ENCODE results near the gene KCNC1. TPM values are rescaled to one million over a fixed set of nuclear protein-coding genes. Genes with fewer than 3 reads are reported as not detected.

The KCNC1 gene
- total RNA-seq, 2 donors from 2014 or later: not detected

DNA sequence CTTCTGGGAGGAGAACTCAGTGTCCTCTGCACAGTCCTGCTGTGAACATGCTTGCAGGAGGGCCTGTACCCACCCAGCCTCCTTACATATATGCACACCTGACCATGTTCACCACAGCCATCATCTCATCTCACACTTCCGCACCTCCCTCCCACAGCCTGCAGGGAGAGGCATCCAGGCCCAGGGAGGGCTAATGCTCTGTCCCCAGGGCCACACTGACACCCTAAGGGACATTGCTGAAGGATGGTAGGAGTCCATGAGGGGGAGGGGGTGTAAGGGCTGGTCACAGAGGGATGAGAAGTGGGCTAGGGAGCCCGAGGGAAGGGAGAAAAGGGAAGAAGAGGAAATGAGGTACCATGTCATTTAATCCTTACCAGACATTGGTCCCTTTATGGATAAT lies 4.4 kb upstream of the KCNC1 start:
- Histone ChIP-seq H3K27me3 (replicated peaks; ENCODE audit: insufficient read depth) (no peaks in the 10 kb centered on the region), H3K4me3 (no peak overlapping the region), H3K4me1 (ENCODE audit: control insufficient read depth in 1 of 2, low read depth in 2 of 2) (peaks cover 4 to 10% of the 10 kb centered on the region in 2 donors), H3K9me3 (no peaks in the 10 kb centered on the region), H3K27ac (no peak overlapping the region), H3K36me3 (no peaks in the 10 kb centered on the region)
- DNase-seq (ENCODE audit: low spot score): no peak
- TF ChIP-seq, protein P1, sequence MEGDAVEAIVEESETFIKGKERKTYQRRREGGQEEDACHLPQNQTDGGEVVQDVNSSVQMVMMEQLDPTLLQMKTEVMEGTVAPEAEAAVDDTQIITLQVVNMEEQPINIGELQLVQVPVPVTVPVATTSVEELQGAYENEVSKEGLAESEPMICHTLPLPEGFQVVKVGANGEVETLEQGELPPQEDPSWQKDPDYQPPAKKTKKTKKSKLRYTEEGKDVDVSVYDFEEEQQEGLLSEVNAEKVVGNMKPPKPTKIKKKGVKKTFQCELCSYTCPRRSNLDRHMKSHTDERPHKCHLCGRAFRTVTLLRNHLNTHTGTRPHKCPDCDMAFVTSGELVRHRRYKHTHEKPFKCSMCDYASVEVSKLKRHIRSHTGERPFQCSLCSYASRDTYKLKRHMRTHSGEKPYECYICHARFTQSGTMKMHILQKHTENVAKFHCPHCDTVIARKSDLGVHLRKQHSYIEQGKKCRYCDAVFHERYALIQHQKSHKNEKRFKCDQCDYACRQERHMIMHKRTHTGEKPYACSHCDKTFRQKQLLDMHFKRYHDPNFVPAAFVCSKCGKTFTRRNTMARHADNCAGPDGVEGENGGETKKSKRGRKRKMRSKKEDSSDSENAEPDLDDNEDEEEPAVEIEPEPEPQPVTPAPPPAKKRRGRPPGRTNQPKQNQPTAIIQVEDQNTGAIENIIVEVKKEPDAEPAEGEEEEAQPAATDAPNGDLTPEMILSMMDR (IDR thresholded peaks at IDR 0.05): no peak
- no peak for ATAC-seq (ENCODE audit: insufficient number of reproducible peaks, low FRiP score, low read depth)

DNA sequence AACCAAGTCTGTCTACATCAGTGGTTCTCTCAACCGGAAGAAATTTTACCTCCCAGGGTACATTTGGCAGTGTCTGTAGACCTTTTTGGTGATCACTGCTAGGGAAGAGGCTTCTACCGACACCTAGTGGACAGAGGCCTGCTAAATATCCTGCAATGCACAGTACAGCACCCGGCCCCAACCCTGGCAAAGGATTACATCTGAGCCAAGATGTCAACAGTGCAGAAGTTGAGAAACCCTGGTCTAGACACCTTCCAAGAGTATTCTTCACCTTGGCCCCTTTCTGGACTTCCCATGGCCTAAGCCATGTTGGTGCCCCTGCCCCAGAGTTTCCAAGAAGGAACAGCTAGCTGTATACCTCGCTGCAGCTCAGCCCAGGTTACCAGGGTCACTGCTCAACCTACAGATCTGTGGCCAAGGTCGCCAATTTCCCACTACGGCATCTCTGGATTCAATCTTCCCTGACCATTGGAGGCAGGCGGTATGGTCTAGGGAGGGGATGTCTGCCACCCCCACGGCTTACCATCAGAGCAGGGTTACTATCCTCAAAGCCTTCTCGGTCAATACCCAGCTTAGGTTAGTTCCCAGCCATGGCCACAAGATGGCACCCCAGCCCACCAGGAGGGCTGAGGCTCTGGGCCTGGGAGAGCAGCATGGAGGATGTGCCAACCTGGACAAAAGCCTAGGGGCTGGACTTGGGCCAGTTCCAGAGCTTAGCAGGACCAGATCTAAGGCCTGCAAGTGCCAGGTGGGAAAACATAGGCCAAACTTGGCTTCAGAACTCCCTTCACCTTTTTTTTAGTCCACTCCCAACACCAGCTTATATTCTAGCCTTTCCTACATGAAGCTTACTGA lies 3.7 kb upstream of the KCNC1 start:
- no peaks in the 10 kb centered on the region for H3K9me3 ChIP-seq
- no peak overlapping the region for H3K4me3 ChIP-seq
- H3K4me1 ChIP-seq (ENCODE audit: control insufficient read depth in 1 of 2, low read depth in 2 of 2): peaks cover 11 to 17% of the 10 kb centered on the region in 2 donors
- no peak overlapping the region for H3K27ac ChIP-seq
- DNase-seq (ENCODE audit: low spot score) (peak; percentile 31), ATAC-seq (ENCODE audit: insufficient number of reproducible peaks, low FRiP score, low read depth) (no peak)
- no peaks in the 10 kb centered on the region for H3K36me3 ChIP-seq
- H3K27me3 ChIP-seq (replicated peaks; ENCODE audit: insufficient read depth): no peaks in the 10 kb centered on the region
- TF ChIP-seq, protein P1 (IDR thresholded peaks at IDR 0.05): peak; percentile 83

DNA sequence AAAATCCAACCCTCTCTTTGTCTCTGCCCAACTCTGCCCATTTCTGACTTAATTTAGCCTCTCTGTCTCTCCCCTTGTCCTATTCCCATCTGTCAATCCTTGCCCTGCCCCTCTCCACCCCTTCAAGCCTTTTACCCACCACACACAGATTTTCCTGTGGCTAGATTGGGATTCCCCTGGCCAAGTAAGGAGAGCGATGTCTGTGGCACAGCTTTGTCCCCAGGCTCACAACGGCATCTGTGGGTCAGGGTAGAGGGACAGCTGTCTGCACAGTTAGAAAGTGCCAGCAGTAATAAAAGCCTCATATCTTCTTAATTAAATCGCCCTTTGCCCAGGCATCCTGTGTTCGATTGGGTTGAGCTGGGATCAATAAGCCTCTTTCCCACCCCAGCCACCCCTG lies 1.3 kb upstream of the KCNC1 start:
- Histone ChIP-seq H3K9me3 (no peaks in the 10 kb centered on the region), H3K4me1 (ENCODE audit: control insufficient read depth in 1 of 2, low read depth in 2 of 2) (peaks cover 11 to 18% of the 10 kb centered on the region in 2 donors), H3K27me3 (replicated peaks; ENCODE audit: insufficient read depth) (peaks cover 14% of the 10 kb centered on the region), H3K4me3 (no peak overlapping the region), H3K36me3 (no peaks in the 10 kb centered on the region), H3K27ac (no peak overlapping the region)
- no peak for DNase-seq (ENCODE audit: low spot score)
- TF ChIP-seq, protein P1 (IDR thresholded peaks at IDR 0.05): no peak
- no peak for ATAC-seq (ENCODE audit: insufficient number of reproducible peaks, low FRiP score, low read depth)

DNA sequence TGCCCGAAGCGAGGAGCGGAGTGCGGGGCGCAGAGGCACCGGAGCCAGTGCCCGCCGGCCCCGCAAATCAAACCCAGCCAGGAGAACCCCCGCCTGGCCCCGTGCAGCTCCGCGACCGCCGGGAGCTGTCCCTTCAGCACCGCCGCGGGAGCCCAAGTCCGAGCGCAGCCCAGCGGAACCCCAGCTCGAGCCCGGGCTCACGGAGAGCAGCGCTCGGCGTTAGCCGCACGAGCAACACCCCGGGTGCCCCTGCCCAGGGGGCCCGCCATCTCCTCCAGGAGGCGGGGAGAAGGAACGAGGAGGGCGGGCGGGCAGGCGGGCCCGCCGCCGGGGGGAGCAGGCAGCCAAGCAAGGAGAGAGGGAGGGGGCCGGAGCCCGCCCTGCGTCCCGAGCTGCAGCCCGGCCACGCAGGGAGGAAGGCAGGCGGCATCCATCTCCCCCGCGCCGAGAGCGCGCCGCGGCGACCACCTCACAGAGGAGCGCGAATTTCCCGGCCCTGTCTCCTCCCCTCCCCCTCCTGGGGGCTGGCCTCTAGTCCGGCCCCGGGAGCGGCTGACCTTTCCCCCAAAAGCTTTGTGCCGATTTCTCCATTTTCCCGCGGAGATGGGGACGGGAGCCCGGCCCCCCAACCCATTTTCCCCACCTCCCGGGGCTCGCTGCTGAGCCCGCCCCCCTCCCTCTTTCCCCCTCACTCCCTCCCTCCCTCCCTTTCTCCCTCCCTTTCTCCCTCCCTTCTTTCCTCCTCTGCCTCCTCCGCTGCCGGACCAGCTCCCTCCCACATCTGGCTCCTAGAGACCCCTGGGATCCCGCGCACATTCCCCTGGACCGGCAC lies 621 bp downstream of the KCNC1 start:
- Histone ChIP-seq H3K27ac (no peak overlapping the region), H3K27me3 (replicated peaks; ENCODE audit: insufficient read depth) (peaks cover 14% of the 10 kb centered on the region)
- no peak for DNase-seq (ENCODE audit: low spot score)

More for the DNA sequence above, 621 bp downstream of the KCNC1 start:
- TF ChIP-seq, protein P1 (IDR thresholded peaks at IDR 0.05): no peak
- H3K4me1 ChIP-seq (ENCODE audit: control insufficient read depth in 1 of 2, low read depth in 2 of 2): peaks cover 11 to 18% of the 10 kb centered on the region in 2 donors
- H3K4me3 ChIP-seq: peak overlapping the region; percentile 72
- H3K36me3 ChIP-seq: no peaks in the 10 kb centered on the region
- no peaks in the 10 kb centered on the region for H3K9me3 ChIP-seq
- no peak for ATAC-seq (ENCODE audit: insufficient number of reproducible peaks, low FRiP score, low read depth)

Data from thoracic aorta (tissue), 2 donors.